Middle frontal gyrus (tissue), 1 donor: ENCODE measurements around the gene PHPT1.
A peak's percentile ranks its signal among the peaks of the same experiment; 100 is the strongest.
"Not testable (repeated sequence)": the region's sequence is repeated elsewhere in the genome, so short reads cannot be mapped to it uniquely, and the experiment has no call there.

ENCODE experiments used
- DNase-seq: peaks from one replicate; pipeline ENCODE4 v3.0.0-alpha.2; 2015; ENCODE audit warnings: low spot score; ENCODE audit errors: extremely low spot score

Gene PHPT1

DNA sequence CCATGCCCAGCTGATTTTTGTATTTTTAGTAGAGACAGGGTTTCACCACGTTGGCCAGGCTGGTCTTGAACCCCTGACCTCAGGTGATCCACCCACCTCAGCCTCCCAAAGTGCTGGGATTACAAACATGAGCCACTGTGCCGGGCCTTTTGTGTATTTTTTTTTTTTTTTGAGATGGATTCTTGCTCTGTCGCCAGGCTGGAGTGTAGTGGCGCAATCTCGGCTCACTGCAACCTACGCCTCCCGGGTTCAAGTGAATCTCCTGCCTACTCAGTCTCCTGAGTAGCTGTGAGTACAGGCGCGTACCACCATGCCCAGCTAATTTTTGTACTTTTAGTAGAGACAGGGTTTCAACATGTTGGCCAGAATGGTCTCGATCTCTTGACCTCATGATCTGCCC is 34.5 kb downstream of the PHPT1 start:
- DNase-seq: not testable (repeated sequence)

GRCh38 chr9:136885950-136886578 is 36.9 kb downstream of the PHPT1 start, which contains the start of gene TRAF2:
Gene TRAF2 (plus strand): TSS chr9:136886516. CDS start chr9:136898741, 12,225 bp downstream.
- peak; percentile 98 for DNase-seq

GRCh38 chr9:136886610-136887597 is 37.7 kb downstream of the PHPT1 start:
- no peak for DNase-seq

GRCh38 chr9:136888454-136888853 is 39.2 kb downstream of the PHPT1 start:
- DNase-seq: no peak

DNA sequence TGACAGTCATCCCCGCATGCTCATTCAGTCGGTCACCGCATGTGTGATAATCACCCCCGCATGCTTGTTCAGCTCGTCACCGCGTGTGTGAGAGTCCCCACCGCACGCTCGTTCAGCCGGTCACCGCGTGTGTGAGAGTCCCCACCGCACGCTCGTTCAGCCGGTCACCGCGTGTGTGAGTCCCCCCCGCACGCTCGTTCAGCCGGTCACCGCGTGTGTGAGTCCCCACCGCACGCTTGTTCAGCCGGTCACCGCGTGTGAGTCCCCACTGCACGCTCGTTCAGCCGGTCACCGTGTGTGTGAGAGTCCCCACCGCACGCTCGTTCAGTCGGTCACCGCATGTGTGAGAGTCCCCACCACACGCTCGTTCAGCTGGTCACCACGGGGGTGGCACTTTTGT is 40.6 kb downstream of the PHPT1 start:
- DNase-seq: no peak

DNA sequence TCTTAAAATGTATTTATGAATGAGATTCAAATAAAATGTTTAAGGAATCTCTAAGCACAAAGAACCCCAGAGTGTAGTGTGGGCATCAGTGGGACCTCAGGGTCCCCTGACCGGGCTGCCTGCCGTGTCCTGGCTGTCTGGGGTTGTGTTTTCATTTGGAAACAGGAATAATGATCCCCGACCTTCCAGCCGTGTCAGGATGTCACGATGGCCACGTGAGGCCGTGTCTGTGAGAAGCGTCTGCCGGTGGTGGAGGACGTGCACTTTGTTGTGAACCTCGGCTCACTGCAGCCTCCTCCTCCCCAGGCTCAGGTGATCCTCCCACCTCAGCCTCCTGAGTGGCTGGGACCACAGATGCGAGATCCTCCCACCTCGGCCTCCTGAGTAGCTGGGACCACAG is 41.5 kb downstream of the PHPT1 start:
- no peak for DNase-seq

DNA sequence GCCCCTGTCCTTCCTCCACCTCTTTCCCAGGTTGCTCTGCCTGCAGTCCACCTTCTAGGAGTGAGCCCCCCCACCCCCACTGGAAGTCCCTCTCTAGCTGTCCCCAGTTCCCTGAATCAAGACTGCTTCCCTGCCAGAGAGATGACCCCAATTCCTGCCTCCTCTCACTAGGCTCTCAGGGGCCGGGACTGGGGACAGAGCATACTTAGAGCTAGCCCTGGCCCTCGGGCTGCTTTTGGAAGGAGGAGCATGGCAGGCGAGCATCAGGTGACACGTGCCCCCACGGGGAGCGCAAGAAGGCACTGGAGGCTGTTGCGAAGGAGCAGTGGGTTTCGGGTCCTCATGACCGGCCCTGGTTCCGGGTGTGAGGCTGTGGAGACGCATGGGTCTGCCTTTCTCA is 46.8 kb downstream of the PHPT1 start:
- no peak for DNase-seq

DNA sequence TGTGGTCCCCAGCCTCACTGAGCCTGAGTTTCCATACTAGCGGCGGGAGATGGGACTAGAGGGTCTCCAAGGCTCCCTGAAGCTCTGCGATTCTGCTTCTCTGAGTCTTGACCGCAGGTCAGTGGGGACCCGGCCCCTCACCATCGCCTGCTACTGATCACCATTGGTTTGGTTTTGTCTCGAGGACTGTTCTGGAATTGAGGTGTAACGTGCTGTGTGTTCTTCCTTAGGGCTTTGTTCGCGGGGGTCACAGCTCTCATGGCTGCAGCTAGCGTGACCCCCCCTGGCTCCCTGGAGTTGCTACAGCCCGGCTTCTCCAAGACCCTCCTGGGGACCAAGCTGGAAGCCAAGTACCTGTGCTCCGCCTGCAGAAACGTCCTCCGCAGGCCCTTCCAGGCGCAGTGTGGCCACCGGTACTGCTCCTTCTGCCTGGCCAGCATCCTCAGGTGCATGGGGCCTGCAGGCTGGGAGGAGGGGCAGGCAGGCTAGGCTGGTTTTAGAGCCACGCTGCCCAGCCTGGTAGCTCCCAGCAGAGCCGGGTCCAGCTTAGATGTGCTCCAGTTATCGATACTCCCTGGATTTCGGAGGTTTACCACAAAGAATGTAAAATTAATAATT is 49.4 kb downstream of the PHPT1 start:
- DNase-seq: no peak

DNA sequence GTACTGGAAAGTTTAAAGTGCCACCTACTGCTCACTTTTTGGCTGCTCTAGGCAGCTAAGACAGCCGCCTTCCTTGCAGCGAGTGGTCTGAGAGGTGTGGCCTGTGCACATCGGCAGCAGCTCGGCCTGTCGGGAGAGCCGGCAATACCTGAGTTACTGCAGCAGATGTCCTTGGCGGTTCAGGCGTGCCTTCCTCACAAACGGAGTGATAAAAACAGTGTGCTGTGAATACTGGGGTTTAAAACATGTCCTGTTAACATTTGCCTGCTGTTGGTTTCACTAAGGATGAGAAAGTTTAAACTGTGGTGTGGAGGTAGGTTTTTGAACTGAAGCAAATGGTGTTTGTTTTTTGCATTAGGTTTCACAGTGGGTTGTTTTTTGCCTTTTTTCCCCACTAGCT is 50.0 kb downstream of the PHPT1 start:
- DNase-seq: no peak

- DNase-seq: no peak
Observed at GRCh38 chr9:136900556-136900955, 51.3 kb downstream of the PHPT1 start.
